HG03439 (cell line): ENCODE measurements around the gene IMP4.
A peak's percentile ranks its signal among the peaks of the same experiment; 100 is the strongest.
"Not testable (repeated sequence)": the region's sequence is repeated elsewhere in the genome, so short reads cannot be mapped to it uniquely, and the experiment has no call there.

Experiments
- ATAC-seq: cut with Tn5 transposase; IDR thresholded peaks from one replicate; pipeline ENCODE4 v1.9.1; 2021; ENCODE audit warnings: mild to moderate bottlenecking, moderate library complexity; ENCODE audit not compliant: unreplicated experiment

IMP4 gene

GRCh38 chr2:130342533-130343275, at the start of gene IMP4:
IMP4 (plus strand) TSS chr2:130342897; CDS start chr2:130342933, 36 bp downstream.
- ATAC-seq = peak; percentile 87

DNA sequence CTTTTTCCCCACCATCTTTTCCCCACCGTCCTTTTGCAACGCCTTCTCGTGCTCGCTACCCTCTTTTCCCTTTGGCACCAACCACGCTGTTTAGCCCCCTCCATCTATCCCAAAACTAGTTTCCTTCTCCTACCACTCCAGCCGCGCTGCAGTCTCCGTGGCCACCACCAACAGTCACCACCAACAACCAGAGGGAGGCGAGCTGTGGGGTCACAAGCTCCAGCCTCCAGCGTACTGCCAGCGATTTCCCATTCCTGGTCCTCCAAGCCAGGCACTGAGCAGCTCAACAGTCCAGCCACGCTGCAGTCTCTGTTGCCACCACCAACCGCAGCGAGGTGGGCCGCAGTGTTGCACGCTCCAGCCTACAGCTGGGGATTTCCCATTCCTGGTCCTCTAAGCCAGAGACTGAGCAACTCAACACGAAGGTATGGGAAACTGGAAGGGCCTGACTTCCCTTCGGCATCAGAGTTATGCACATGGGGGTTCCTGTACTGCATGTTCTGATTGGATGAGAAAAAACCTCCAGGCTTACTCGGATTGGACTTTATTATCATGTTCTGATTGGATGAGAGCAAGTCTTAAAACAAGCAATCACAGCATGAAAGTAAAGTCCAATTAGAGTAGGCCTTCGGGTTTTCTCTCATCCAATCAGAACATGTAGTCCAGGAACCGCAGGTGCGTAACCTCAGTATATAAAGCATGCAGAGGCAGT, 42.3 kb upstream of the IMP4 start:
- ATAC-seq = no peak

GRCh38 chr2:130300970-130301348, 41.7 kb upstream of the IMP4 start:
- no peak for ATAC-seq

GRCh38 chr2:130302164-130302886, 40.4 kb upstream of the IMP4 start:
- peak; percentile 33 for ATAC-seq

- ATAC-seq = peak; percentile 80
These were observed 39.5 kb upstream of the IMP4 start for GRCh38 chr2:130303169-130303568.

- ATAC-seq = no peak
These were observed 38.0 kb upstream of the IMP4 start for GRCh38 chr2:130304726-130305125.

DNA sequence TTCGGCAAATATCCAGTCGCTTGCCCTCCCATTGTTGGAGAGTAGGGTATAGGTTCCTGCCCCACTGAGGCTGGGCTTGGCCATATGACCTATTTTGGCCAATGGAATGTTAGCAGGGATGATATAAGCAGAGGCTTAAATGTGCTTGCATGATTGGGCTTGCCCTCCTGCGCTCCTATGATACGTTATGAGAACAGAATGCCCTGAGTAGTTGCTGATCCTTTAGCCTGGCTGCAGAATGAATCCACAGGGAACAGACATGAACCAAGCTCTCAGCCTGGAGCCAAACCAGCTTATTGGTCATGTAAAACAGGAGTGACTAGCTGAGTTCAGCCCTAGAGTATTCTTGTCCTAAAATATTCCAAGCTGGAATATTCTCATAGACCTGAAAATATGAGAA, 34.8 kb upstream of the IMP4 start:
- ATAC-seq = no peak

- peak; percentile 63 for ATAC-seq
These were observed 31.8 kb upstream of the IMP4 start for GRCh38 chr2:130310881-130311280.

GRCh38 chr2:130313812-130314334, 28.8 kb upstream of the IMP4 start:
- ATAC-seq = no peak

GRCh38 chr2:130314377-130314776, 28.3 kb upstream of the IMP4 start:
- no peak for ATAC-seq

DNA sequence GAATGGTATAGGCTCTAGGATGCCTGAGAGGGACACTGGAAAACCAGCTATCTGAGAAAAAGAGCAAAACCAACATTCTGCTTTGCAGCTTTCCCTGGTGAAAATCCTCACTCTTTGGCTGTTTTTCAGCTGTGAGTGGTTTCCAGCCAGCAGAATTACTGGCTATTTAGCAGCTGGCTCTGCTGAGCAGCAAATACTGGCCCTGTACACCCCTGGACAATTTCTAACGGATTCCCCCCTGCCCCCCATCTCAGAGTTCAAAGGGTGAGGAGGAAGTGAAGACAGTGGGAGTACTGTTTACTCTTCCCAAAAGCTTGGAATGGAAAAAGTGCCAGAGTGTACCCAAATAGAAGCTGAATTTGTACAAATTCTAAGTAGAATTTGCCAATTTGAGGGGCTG, 26.1 kb upstream of the IMP4 start:
- ATAC-seq = no peak

DNA sequence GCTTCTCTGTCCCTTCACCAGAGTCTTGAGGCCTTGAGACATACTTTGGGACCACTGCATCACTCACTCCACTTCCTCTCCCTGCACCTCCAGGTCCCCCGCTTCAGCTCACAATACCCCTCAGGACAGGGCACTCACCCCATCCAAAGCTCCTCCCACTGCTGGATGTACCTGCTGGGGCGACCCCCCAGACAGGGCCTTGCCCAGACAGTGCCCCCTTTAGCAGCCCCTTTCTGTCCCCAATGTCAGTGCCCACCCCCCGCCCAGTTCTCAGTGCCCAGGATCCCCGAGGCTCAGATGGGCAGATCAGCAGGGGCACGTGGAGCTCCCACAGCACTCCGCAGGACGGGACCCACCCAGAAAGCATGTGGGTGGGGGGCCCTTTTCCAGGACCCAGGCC, 23.8 kb upstream of the IMP4 start:
- no peak for ATAC-seq

DNA sequence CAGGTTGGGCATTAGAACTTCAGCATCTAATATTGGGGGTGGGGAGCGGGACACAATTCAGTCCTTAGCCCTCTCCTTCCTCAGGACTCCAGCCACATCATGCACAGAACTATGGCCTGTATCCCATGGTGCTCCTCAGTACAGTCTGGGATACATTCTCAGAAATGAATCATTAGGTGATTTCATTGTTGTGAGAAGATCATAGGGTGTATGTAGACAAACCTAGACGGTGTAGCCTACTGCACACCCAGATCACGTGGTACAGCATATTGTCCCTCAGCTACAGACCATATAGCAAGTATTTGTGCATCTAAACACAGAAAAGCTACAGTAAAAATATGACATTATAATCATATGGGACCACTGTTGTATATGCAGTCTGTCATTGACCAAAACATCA, 23.2 kb upstream of the IMP4 start:
- no peak for ATAC-seq

DNA sequence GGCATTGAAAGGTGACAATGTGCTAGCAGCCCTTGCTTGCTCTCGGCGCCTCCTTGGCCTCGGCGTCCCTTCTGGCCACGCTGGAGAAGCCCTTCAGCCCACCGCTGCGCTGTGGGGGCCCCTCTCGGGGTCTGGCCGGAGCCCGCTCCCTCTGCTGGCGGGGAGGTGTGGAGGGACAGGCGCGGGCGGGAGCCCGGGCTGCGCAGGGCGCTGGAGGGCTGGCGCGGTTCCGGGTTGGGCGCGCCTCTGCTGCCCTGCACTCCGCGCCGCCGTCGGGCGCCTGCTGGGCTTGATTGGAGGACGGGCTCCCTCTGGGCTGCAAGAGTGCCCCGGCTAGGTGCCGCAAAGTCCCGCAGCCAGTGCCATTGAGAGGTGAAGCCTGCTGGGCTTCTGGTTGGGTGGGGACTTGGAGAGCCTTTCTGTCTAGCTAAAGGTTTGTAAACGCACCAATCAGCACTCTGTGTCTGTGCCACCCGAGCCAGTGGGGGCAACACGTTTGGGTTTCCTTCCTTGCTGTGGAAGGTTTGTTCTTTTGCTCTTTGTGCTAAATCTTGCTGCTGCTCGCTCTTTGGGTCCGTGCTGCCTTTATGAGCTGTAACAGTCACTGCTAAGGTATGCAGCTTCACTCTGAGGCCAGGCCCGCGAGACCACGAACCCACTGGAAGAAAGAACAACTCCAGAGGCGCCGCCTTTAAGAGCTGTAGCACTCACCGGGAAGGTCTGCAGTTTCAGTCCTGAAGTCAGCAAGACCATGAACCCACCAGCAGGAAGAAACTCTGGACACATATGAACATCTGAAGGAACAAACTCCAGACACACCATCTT, 14.8 kb upstream of the IMP4 start:
- ATAC-seq = no peak

DNA sequence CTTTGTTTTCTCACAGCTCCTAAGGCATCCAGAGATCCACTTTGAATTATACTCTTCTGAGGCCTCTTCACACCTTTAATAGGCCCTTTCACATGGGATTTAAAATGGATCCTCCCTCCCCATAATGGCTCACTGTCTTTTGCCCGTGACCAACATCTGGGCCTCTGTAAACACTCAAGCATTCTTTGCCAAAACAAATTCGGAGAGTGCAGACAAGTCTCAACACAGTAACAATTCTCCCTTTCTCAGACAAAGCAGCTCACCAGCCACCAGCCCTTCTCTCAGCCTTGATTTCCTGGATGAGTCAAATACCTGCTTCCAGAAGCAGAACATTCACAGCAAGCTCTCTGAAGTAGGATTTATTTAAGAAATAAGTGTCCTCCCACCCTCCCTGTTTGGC, 14.0 kb upstream of the IMP4 start:
- ATAC-seq = no peak

DNA sequence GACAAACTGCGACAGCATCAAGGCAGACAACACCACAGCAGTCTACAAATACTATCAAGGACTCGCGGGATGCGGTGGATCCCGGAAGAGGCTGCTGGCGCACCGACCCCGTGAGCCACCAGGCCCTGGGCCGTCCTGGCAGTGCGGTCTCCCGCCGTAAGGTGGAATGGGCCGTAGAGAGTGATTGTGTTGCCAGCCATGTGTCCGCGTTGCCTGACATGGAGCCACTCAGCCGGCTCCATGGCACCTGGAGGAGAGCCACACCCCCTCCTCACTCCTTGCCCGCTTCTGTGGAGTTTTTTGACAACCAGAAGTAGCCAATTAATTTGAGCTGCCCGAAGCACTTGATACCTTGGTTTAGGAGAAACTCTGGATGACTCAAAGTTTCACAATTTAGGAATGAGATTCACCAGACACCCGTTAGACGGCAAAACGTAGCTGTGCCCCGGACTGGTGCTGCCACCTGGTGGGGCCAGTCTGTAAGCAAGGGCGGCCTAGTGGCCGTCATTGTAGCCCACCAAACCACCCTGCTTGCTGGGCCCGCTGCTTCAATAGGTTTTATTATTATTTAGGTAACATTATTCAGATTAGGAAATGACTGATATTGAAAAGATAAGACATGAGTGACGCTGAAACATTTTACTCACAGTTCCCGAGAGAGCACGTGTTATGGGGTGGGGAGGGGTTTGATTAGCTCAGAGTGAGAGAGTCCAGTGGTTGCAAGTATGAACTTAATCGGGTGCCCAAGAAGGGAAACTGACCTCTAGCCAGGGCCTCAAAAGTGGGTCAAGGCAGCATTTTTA, 10.2 kb upstream of the IMP4 start:
- ATAC-seq = peak; percentile 81

DNA sequence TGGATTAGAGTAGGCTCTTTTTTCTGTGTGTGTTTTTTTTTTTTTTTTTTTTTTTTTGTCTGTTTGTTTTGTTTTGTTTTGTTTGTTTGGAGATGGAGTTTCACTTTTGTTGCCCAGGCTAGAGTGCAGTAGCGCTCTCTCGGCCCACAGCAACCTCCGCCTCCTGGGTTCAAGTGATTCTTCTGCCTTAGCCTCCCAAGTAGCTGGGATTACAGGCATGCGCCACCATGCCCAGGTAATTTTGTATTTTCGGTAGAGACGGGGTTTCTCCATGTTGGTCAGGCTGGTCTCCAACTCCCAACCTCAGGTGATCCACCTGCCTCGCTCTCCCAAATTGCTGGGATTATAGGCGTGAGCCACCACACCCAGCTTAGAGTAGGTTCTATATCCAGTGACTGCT, 9.4 kb upstream of the IMP4 start:
- ATAC-seq = not testable (repeated sequence)

DNA sequence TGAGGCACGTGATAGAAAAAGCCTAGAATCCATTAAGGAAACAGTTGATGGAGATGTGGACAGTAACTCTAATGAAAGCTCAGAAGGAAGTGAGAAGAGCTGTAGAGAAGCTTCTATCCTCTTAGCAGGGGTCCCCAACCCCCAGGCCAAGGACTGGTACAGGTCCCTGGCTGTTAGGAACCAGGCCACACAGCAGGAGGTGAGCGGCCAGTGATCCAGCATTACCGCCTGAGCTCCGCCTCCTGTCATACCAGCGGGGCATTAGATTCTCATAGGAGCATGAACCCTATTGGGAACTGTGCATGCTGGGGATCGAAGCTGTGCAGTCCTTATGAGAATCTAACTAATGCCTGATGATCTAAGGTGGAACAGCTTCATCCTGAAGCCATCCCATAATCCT, 8.7 kb upstream of the IMP4 start:
- no peak for ATAC-seq

DNA sequence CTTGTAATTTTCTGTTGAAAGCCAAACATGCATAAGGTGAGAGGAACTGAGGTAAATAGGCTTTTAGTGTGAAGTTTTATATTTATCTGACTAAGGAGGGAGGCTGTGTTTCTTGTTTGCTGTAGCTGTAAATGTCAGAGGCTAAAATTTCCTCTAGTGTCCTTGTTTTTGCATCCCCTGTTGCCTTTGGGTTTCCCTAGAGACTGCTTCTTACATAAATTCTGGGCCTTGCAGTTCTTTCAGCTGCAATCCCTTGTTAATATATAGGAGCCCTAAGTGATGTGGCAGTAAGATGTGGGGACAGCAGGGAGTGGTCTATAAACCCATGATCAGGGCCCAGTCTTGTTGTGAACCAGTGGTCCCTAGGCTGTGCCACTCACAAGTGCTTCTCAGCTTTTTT, 7.5 kb upstream of the IMP4 start:
- ATAC-seq = no peak
